Motor neuron (in vitro differentiated cells): Measurements from ENCODE around the gene FBH1. TPM values are rescaled to one million over a fixed set of nuclear protein-coding genes. Genes with fewer than 3 reads are reported as not detected.

Experiments used
- ATAC-seq, 8 experiments: fragments of 200-7000 bp; cut with Tn5 transposase; replicated peaks in 6 of 8; 2 replicates each; pipeline ENCODE4 v1.8.0; 2021; ENCODE audit warnings: mild to moderate bottlenecking in 8 of 8, moderate library complexity in 8 of 8
- H3K27ac ChIP-seq, 2 donors: fragments of 250-450 bp; sonication (Bioruptor Pico); 2 replicates each; pipeline ENCODE4 v1.9.0; 2021; ENCODE audit warnings: antibody characterized with exemption in 2 of 2, mild to moderate bottlenecking in 2 of 2, moderate library complexity in 1 of 2
- H3K4me1 ChIP-seq, 2 donors: fragments of 250-450 bp; sonication (Bioruptor Pico); replicated peaks in 1 of 2; 2 replicates each; pipeline ENCODE4 v1.6.1; 2021; ENCODE audit warnings: antibody characterized with exemption in 2 of 2, mild to moderate bottlenecking in 2 of 2, moderate library complexity in 1 of 2
- H3K4me3 ChIP-seq, 5 donors: fragments of 250-450 bp; sonication (Bioruptor Pico); 2 replicates each; pipeline ENCODE4 v1.9.0; 2021; ENCODE audit warnings: antibody characterized with exemption in 5 of 5, mild to moderate bottlenecking in 5 of 5, moderate library complexity in 4 of 5
- WGBS, 10 experiments: fragments of 450-650 bp; shearing (Covaris generic); methylation state at CpG; one replicate each; pipeline ENCODE4 v1.0.0; 2022; 5-methylcytosine and 5-hydroxymethylcytosine counted together
- in situ Hi-C, 9 experiments: fragments of 400-800 bp; cut with MboI; loops; one replicate each; pipeline ENCODE4 v1.15.0; 2021; ENCODE audit warnings: low sequenced_read_pairs in 9 of 9, low pct_unique_long_range_greater_than_20kb in 2 of 9; ENCODE audit not compliant: unreplicated experiment in 9 of 9
- total RNA-seq, 8 experiments: library from RNA; unstranded; fragments of 300-600 nt; gene quantifications; 2 replicates each; pipeline versions ENCODE4 v1.2.3 to v1.2.4, GENCODE V29; 2022

FBH1 gene
- total RNA-seq, 8 experiments from 2014 or later, result 20.3 to 118 (median 42.3) TPM

DNA sequence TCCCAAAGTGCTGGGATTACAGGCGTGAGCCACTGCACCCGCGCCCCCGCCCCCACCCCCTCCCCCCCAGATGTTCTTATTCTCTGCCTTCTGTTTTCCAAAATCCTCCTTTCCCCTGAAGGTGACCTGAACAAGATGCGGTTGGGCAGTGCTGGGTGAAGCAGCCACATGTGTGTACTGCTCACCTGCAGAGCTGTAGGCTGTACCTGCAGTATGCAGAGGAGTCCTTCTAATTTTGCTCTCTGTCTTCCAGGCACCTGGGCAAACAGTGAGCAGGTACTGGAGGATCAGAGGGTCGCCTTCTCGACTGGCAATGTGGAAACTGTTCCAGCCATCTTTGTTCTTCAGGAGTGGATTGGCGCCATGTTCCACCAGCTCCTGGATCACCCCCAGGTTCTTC is 2.4 kb upstream of the FBH1 start:
- 83 to 100% (median 96%) methylated on average over 1 to 4 of the region's 8 CpGs; no CpG with 5 or more reads in 7 of the 10 experiments for WGBS, 10 experiments
- no peak overlapping the region for H3K27ac ChIP-seq
- in situ Hi-C loops, result no loop called here
- H3K4me3 ChIP-seq, result peak overlapping the region in 2 of 5 donors; percentile 61 to 79
- peaks cover 11 to 13% of the 10 kb centered on the region in 2 donors for H3K4me1 ChIP-seq
- no peak for ATAC-seq

DNA sequence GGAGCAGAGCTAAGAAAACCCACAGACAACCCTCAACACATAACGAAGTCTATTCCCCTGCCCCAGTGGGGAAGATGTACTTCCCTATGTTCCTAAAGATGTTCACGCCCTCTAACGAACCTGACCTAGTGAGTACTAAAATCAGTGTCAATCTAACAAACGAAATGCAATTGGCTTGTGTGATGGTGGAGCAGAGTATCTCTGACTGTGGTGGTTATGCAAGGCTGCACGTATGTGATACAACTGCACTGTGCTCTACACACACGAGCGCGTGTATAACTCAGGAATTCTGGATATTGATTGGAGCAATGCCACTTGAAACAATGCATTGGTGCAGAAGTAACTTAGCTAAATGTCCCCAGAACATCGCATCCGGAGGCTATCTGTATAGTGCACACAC is 1.7 kb upstream of the FBH1 start:
- 4 to 53% (median 26%) methylated on average over 3 to 10 of the region's 10 CpGs; no CpG with 5 or more reads in 1 of the 10 experiments for WGBS, 10 experiments
- peak overlapping the region; percentile 61 to 88 (median 83) for H3K4me3 ChIP-seq
- in situ Hi-C loops, result no loop called here
- ATAC-seq, result no peak
- H3K27ac ChIP-seq, result no peak overlapping the region
- H3K4me1 ChIP-seq, result peaks cover 11 to 13% of the 10 kb centered on the region in 2 donors

DNA sequence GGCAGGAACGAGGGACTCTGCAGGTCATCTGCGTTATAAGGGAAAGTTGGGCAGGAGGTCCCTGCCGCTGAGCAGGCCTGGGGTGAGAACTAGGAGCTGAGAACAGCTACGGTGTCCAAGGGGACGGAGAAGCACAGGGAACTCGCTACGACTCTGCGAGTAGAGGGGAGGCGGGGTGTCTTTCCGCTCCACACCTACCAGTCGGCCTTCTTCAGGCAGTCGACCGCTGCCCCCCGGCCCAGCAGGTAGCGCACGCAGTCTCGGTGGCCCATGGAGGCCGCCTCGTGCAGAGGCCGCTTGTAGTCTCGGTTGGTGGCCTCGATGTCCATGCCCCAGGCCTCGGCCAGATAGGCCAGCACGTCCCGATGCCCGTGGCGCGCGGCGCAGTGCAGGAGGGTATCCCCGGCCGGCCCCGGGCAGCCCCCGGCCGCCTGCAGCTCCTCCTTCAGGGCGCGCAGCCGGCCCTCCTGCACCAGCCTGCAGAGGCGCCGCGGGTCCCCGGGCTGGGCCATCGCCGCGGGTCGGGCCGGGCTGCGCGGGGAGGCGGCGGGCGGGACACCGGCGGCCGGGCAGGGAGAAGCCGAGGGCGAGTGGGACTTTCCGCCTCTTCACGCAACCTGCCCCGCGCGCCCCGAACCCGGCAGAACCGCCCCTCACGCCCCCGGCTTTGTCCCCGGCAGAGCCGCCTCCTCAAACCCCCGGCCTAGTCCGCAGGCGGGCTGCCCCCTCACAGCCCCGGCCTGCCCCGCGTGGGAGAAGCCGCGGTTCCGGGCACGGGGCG is 1.0 kb upstream of the FBH1 start:
- peak; percentile 10 to 32 (median 24) for ATAC-seq
- in situ Hi-C loops, result no loop called here
- Histone ChIP-seq H3K4me3 (peak overlapping the region; percentile 61 to 88 (median 83)), H3K4me1 (peaks cover 11 to 13% of the 10 kb centered on the region in 2 donors), H3K27ac (peak overlapping the region; percentile 39 to 75)
- WGBS, 10 experiments, result 0 to 6% (median 0%) methylated on average over 1 to 13 of the region's 80 CpGs; no CpG with 5 or more reads in 2 of the 10 experiments

DNA sequence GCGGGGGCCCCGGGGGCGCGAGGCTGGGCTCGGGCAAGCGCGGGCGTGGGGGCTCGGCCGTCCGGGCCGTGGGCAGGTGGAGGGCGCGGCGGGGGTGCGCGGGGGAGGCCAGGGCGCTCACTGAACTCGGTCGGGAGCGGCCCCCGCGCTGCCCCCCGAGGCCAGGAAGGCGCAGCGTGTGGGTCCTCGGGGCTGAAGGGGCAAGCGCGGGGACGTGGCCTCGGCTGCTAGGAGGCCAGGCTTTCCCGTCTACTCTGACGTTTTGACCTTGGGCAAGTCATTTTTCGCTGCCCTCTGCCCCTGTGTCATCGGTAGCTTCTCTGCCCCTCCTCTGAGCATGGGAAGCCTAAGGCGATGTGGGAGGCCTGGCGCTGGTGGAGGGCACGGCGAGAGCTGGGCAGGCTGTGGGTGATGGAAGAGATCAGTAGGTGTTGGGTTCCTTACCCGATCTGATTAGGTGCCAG is 441 bp downstream of the FBH1 start:
- peak in 5 of 8 experiments; percentile 0 to 6 (median 1) for ATAC-seq
- in situ Hi-C loops, result no loop called here
- Histone ChIP-seq H3K4me3 (peak overlapping the region; percentile 61 to 88 (median 83)), H3K4me1 (peaks cover 11 to 13% of the 10 kb centered on the region in 2 donors), H3K27ac (peak overlapping the region; percentile 47 to 81)
- 0 to 20% (median 0%) methylated on average over 1 to 6 of the region's 40 CpGs; no CpG with 5 or more reads in 4 of the 10 experiments for WGBS, 10 experiments

DNA sequence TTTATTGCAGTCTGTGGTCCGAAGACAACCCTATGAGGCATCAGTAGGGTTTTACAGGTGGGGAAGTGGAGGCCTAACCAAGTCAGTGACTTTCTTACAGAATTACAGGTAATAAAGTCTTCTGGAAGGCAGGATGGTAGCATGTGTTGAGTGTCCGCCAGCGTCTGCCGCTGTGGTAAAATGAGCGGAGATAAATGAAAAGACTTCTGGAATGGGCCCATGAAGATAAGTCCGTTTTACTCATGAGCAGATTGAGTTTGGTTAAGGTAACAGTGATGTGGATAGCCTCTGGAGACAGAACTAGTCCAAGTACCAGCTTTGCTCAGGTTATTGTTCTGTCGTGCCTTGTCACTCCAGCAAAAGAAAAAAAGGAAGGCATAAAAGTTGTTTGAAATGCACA is 966 bp downstream of the FBH1 start:
- WGBS, 10 experiments, result 30 to 96% (median 72%) methylated on average over 2 to 7 of the region's 7 CpGs; no CpG with 5 or more reads in 1 of the 10 experiments
- in situ Hi-C loops, result no loop called here
- Histone ChIP-seq H3K4me3 (peak overlapping the region; percentile 61 to 88 (median 83)), H3K4me1 (peaks cover 11 to 13% of the 10 kb centered on the region in 2 donors), H3K27ac (no peak overlapping the region)
- no peak for ATAC-seq

DNA sequence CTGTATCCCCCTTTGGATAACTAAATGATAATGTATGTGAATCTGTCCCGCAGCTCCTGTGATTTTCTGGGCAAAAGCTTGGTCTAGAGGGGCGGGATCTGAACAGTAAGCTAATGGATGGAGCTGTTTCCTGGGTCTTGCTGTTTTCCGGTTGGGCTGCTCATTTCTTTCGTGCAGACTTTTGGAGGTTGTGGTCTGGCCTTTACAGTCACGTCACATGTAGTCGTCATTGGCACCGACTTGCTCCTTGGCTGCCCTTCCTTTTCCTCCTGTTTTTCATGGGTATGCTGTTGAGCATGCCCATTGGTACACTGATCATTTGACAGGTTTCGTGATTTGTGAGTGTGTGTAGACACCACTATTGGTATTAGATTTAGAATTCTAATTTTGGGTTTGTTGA is 2.0 kb downstream of the FBH1 start:
- Histone ChIP-seq H3K4me3 (no peak overlapping the region), H3K27ac (no peak overlapping the region), H3K4me1 (peaks cover 11 to 13% of the 10 kb centered on the region in 2 donors)
- 67 to 100% (median 94%) methylated on average over 1 to 6 of the region's 8 CpGs; no CpG with 5 or more reads in 1 of the 10 experiments for WGBS, 10 experiments
- ATAC-seq, result no peak
- in situ Hi-C loops, result no loop called here

DNA sequence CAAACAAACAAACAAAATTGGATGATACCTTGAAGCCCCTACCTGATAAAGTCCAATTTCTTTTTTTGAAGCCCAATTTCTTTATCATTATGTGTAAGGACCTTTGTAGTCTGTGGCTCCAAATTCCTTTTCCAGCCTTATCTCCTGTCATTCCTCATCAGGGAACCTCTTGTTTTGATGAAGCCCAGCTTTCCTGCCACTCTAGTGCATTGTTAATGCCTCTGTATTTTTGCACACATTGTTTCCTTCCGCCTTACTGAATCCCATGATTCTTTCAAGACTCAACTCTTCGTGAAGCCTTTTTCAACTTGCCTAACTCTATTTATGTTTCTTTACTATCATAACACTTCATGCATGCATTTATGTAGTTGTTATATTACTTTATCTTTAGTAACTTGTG is 3.3 kb downstream of the FBH1 start:
- no peak for ATAC-seq
- 58 to 100% (median 94%) methylated on average over 1 to 2 of the region's 2 CpGs for WGBS, 10 experiments
- in situ Hi-C loops, result no loop called here

DNA sequence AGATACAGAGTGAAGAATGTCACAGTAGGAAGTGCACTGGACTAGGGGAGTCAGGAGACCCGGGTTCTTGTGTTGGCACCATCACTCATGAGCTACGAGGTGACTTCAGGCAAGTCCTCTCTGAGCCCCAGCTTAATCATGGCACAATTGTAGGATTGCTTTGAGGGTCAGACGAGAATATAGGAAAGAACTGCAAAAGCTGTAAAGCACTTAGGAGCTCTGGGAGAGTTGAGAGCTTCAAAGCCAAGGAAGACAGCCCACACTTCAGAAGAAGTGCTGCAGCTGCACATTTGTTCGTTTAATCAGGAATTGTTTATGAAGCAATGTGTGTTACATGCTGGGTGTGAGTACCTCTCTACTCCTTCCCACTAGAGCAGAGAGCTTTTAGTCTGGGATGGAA is 4.4 kb downstream of the FBH1 start:
- Histone ChIP-seq H3K4me3 (no peak overlapping the region), H3K4me1 (peaks cover 4 to 6% of the 10 kb centered on the region in 2 donors), H3K27ac (no peak overlapping the region)
- no peak for ATAC-seq
- 47 to 100% (median 94%) methylated on average over 1 to 4 of the region's 4 CpGs; no CpG with 5 or more reads in 2 of the 10 experiments for WGBS, 10 experiments
- in situ Hi-C loops, result no loop called here

More for the DNA sequence above, 3.3 kb downstream of the FBH1 start:
- Histone ChIP-seq H3K27ac (no peak overlapping the region), H3K4me1 (peaks cover 5 to 8% of the 10 kb centered on the region in 2 donors), H3K4me3 (no peak overlapping the region)

DNA sequence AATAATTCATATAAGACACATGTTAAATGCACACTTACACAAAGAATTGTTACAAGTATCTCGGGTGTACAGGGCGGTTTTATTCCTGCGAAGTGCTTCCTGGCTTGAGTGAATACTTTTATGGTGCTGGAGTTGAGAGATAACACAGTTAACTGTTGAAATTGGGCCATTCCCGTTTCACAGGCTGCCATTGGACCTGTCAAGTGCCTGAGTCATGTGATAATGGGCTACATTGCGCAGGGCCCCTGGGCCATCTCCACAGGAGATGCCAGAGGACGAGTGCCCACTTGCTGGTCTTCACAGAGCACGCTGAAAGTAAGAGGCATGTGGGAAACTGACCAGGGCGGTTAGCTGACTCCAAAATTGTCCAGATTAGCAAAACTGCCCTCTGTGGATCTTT is 4.8 kb downstream of the FBH1 start:
- H3K4me3 ChIP-seq, result no peak overlapping the region
- no peak overlapping the region for H3K27ac ChIP-seq
- H3K4me1 ChIP-seq, result peaks cover 4 to 6% of the 10 kb centered on the region in 2 donors
- 90 to 100% (median 96%) methylated on average over 3 to 8 of the region's 8 CpGs; no CpG with 5 or more reads in 2 of the 10 experiments for WGBS, 10 experiments
- in situ Hi-C loops, result no loop called here
- no peak for ATAC-seq

DNA sequence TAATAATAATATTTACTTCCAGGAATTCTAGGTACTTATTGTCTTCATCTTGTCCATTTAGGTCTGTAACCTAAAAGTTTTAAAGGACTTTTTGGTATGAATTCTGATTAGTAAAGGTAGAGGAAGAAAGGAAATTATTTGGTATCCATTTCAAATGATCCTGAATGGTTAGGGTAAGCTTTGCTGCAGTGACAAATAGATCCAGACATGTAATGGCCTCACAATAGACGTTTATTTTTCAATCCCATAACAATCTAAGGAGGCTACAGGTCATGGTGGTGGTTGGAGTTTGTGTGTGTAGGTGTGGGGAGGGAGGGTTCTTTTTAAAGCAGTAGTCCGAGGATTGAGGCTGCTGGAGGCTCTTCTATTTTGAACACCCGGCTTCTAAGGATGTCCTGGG is 5.3 kb downstream of the FBH1 start:
- no peak for ATAC-seq
- Histone ChIP-seq H3K27ac (no peak overlapping the region), H3K4me3 (no peak overlapping the region), H3K4me1 (peaks cover 4 to 6% of the 10 kb centered on the region in 2 donors)
- in situ Hi-C loops, result no loop called here
- 0 to 93% (median 80%) methylated on average over 1 to 3 of the region's 3 CpGs; no CpG with 5 or more reads in 3 of the 10 experiments for WGBS, 10 experiments

DNA sequence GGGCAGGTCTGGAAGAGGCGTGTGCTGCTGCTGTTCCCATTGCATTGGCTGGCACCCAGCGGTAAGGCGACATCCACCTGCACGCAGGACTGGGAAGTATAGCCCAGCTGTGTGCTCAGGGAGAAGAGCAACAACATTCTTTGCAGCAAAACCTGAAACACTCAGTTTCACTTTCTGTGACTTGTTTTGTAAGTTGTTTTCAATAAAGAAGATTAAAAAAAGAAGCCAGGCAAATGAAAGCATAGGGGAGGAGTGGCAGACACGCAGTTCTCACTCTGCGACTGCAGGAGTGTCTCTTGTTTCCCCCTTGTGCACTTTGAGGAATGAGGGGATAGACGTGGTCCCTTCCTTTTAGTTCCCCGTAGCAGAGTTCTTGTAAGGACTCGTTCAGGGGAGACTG is 5.8 kb downstream of the FBH1 start:
- ATAC-seq, result no peak
- Histone ChIP-seq H3K4me1 (peaks cover 4 to 5% of the 10 kb centered on the region in 2 donors), H3K4me3 (no peak overlapping the region), H3K27ac (no peak overlapping the region)
- in situ Hi-C loops, result no loop called here
- 70 to 100% (median 98%) methylated on average over 1 to 5 of the region's 9 CpGs; no CpG with 5 or more reads in 2 of the 10 experiments for WGBS, 10 experiments

DNA sequence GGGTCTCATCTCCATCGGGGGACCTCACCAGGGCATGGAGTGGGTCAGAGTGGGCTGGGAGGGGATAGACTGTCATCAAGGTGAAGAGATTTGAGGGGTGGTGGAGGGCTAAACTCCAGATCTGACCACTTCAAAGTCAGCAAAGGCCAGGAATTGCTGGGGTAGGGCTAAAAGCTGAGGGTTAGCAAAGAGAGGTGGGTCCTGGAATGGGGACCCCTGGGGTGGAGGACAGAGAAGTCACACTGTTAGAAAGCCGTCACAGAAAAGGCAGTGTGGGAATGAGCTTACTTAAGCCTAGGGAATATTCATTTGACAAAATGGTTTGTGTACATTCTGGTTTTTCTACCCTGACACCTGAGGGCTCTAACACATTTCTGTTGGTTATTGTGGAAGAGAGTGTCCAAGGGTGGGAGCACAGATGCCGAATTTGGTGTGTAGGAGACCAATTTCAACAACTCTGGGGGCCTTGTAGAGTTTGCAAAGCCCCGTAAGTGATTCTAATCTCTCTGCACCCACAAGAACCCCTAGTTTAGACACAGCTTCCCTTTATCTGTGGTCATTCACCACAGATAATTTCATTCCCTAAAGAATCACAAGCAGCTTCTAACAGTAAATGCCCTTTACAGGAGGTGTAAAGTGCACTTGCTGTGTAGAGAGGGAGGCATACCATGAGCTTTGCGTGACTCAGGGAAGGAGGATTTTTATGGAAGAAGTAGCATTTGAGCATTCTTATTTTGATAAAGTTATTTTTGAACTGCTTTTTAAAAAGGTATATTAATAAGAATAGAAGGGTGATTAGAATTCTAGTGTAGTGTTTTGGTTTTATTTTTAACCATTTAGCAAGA is 6.4 kb downstream of the FBH1 start:
- WGBS, 10 experiments, result 62 to 100% (median 100%) methylated on average over 1 to 3 of the region's 5 CpGs; no CpG with 5 or more reads in 2 of the 10 experiments
- Histone ChIP-seq H3K4me1 (no peaks in the 10 kb centered on the region), H3K27ac (no peak overlapping the region), H3K4me3 (no peak overlapping the region)
- ATAC-seq, result no peak
- in situ Hi-C loops, result no loop called here

DNA sequence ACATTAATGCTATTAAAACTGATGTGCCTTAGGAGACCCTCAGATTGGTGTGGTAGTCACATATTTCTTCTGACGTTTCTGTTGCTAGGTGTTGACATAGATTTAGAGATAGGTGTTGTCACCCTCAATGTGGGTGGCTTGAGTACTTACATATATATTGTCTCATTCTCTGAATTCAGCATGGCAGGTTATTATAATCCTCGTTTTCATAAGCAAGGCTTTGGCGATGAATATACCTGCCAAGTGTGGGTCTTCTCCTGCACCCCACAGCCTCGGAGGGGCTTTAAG is 7.0 kb downstream of the FBH1 start:
- H3K27ac ChIP-seq, result no peak overlapping the region
- in situ Hi-C loops, result no loop called here
- H3K4me1 ChIP-seq, result no peaks in the 10 kb centered on the region
- 0 to 100% (median 97%) methylated on average over 1 to 3 of the region's 4 CpGs; no CpG with 5 or more reads in 2 of the 10 experiments for WGBS, 10 experiments
- no peak overlapping the region for H3K4me3 ChIP-seq
- no peak for ATAC-seq
